ENCODE data around the gene ZNF681. TPM values are rescaled to one million over a fixed set of nuclear protein-coding genes. Genes with fewer than 3 reads are reported as not detected.
"Not testable (repeated sequence)": the region's sequence is repeated elsewhere in the genome, so short reads cannot be mapped to it uniquely, and the experiment has no call there.

ZNF681 gene
- total RNA-seq, 6 experiments from 2014 or later: under 0.01 to 0.49 (median 0.08) TPM

- WGBS (ENCODE audit: insufficient coverage, low coverage, low lambda C conversion rate, missing lambda C conversion rate): 70% methylated on average over 3 of the region's 3 CpGs
- no peak overlapping the region for H3K27ac ChIP-seq
- DNase-seq (no peak), ATAC-seq (no peak)
- no peaks in the 10 kb centered on the region for H3K4me1 ChIP-seq
- no peaks in the 10 kb centered on the region for H3K36me3 ChIP-seq
- no peaks in the 10 kb centered on the region for H3K9me3 ChIP-seq
- H3K27me3 ChIP-seq: no peaks in the 10 kb centered on the region
- intact Hi-C loops (cut with DNase I): no loop called here
- no peak overlapping the region for H3K4me3 ChIP-seq
- TF ChIP-seq CTCF (IDR thresholded peaks at IDR 0.05): no peak
- TF ChIP-seq POLR2A (IDR thresholded peaks at IDR 0.05): no peak
Observed at GRCh38 chr19:23785982-23786381, 27.3 kb upstream of the ZNF681 start.

GRCh38 chr19:23784274-23784673 lies 25.6 kb upstream of the ZNF681 start:
- Histone ChIP-seq H3K9me3 (no peaks in the 10 kb centered on the region), H3K27ac (no peak overlapping the region), H3K27me3 (no peaks in the 10 kb centered on the region), H3K4me3 (no peak overlapping the region), H3K36me3 (no peaks in the 10 kb centered on the region), H3K4me1 (no peaks in the 10 kb centered on the region)
- intact Hi-C loops (cut with DNase I): no loop called here
- TF ChIP-seq CTCF (IDR thresholded peaks at IDR 0.05): no peak
- TF ChIP-seq POLR2A (IDR thresholded peaks at IDR 0.05): no peak
- no peak for DNase-seq
- ATAC-seq: no peak
- 0% methylated on average over 1 of the region's 2 CpGs for WGBS (ENCODE audit: insufficient coverage, low coverage, low lambda C conversion rate, missing lambda C conversion rate)

GRCh38 chr19:23783636-23784035 lies 24.9 kb upstream of the ZNF681 start:
- Histone ChIP-seq H3K9me3 (no peaks in the 10 kb centered on the region), H3K36me3 (no peaks in the 10 kb centered on the region), H3K4me3 (no peak overlapping the region), H3K4me1 (no peaks in the 10 kb centered on the region), H3K27ac (no peak overlapping the region), H3K27me3 (no peaks in the 10 kb centered on the region)
- TF ChIP-seq POLR2A (IDR thresholded peaks at IDR 0.05) (no peak), CTCF (IDR thresholded peaks at IDR 0.05) (no peak)
- intact Hi-C loops (cut with DNase I): no loop called here
- 0% methylated on average over 1 of the region's 1 CpG for WGBS (ENCODE audit: insufficient coverage, low coverage, low lambda C conversion rate, missing lambda C conversion rate)
- ATAC-seq (no peak), DNase-seq (no peak)

GRCh38 chr19:23779645-23780044 lies 21.0 kb upstream of the ZNF681 start:
- H3K9me3 ChIP-seq: no peaks in the 10 kb centered on the region
- DNase-seq: no peak
- H3K27me3 ChIP-seq: no peaks in the 10 kb centered on the region
- no peaks in the 10 kb centered on the region for H3K36me3 ChIP-seq
- WGBS (ENCODE audit: insufficient coverage, low coverage, low lambda C conversion rate, missing lambda C conversion rate): 93% methylated on average over 6 of the region's 7 CpGs
- no peak for ATAC-seq
- TF ChIP-seq POLR2A (IDR thresholded peaks at IDR 0.05): no peak
- no peak overlapping the region for H3K4me3 ChIP-seq
- H3K27ac ChIP-seq: no peak overlapping the region
- intact Hi-C loops (cut with DNase I): no loop called here
- H3K4me1 ChIP-seq: no peaks in the 10 kb centered on the region

GRCh38 chr19:23778566-23778965 lies 19.9 kb upstream of the ZNF681 start:
- ATAC-seq: no peak

GRCh38 chr19:23778036-23778435 lies 19.3 kb upstream of the ZNF681 start:
- H3K36me3 ChIP-seq; H3K27ac ChIP-seq; H3K4me3 ChIP-seq; DNase-seq; H3K27me3 ChIP-seq; H3K9me3 ChIP-seq; intact Hi-C loops (cut with DNase I); ATAC-seq; H3K4me1 ChIP-seq: not testable (repeated sequence)
- 90% methylated on average over 5 of the region's 6 CpGs for WGBS (ENCODE audit: insufficient coverage, low coverage, low lambda C conversion rate, missing lambda C conversion rate)

More at GRCh38 chr19:23778566-23778965, 19.9 kb upstream of the ZNF681 start:
- WGBS (ENCODE audit: insufficient coverage, low coverage, low lambda C conversion rate, missing lambda C conversion rate): 98% methylated on average over 5 of the region's 5 CpGs
- no peak for DNase-seq
- H3K4me3 ChIP-seq: no peak overlapping the region
- H3K4me1 ChIP-seq: no peaks in the 10 kb centered on the region
- intact Hi-C loops (cut with DNase I): no loop called here
- no peaks in the 10 kb centered on the region for H3K27me3 ChIP-seq
- H3K9me3 ChIP-seq: no peaks in the 10 kb centered on the region
- no peak overlapping the region for H3K27ac ChIP-seq
- no peak for TF ChIP-seq POLR2A (IDR thresholded peaks at IDR 0.05)
- no peak for TF ChIP-seq CTCF (IDR thresholded peaks at IDR 0.05)
- H3K36me3 ChIP-seq: no peaks in the 10 kb centered on the region

All from right lobe of liver (tissue), 6 donors.